ENCODE measurements around the gene CXorf38.
A peak's percentile ranks its signal among the peaks of the same experiment; 100 is the strongest.
"Not testable (repeated sequence)": the region's sequence is repeated elsewhere in the genome, so short reads cannot be mapped to it uniquely, and the experiment has no call there.

The CXorf38 gene

DNA sequence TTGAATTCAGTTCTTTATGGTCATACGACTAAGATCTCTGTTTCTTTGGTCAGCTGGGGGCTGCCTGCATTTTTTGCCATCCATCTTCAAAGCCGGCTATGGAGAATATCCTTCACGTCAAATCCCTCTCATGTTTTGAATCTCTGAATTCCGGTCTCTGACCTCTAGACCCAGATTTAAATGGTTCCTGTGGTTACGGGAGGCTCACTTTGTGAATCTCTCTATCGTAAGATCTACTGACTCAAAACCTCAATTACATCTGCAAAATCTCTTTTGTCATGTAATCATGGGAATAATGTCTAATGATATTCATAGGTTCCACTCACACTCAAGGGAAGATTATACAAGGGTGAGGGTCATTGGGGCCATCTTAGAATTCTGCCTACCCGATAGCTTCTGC is 29.8 kb downstream of the CXorf38 start:
- peak in 1 of 2 donors; percentile 6 for DNase-seq (ENCODE audit: low read depth in 2 of 2)
- H3K4me3 ChIP-seq (replicated peaks in 1 of 2; ENCODE audit: low read depth in 2 of 2, low read length in 2 of 2): no peak overlapping the region
- TF ChIP-seq, protein P1, sequence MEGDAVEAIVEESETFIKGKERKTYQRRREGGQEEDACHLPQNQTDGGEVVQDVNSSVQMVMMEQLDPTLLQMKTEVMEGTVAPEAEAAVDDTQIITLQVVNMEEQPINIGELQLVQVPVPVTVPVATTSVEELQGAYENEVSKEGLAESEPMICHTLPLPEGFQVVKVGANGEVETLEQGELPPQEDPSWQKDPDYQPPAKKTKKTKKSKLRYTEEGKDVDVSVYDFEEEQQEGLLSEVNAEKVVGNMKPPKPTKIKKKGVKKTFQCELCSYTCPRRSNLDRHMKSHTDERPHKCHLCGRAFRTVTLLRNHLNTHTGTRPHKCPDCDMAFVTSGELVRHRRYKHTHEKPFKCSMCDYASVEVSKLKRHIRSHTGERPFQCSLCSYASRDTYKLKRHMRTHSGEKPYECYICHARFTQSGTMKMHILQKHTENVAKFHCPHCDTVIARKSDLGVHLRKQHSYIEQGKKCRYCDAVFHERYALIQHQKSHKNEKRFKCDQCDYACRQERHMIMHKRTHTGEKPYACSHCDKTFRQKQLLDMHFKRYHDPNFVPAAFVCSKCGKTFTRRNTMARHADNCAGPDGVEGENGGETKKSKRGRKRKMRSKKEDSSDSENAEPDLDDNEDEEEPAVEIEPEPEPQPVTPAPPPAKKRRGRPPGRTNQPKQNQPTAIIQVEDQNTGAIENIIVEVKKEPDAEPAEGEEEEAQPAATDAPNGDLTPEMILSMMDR (IDR thresholded peaks at IDR 0.05; ENCODE audit: low read depth, low read length): no peak

DNA sequence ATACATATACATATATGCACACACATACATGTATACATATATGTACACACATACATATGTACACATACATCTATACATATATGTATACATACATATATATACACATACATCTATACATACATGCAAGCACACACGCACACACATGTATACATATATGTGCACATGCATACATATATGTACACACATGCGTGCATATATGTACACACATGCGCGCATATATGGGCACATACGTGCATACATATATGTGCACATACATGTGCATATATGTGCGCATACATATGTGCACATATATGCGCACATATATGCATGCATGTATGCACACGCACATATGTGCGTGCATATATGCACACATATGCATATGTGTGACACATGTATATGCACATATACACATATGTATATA is 31.4 kb downstream of the CXorf38 start:
- no peak for DNase-seq (ENCODE audit: low read depth in 2 of 2)
- TF ChIP-seq, protein P1 (IDR thresholded peaks at IDR 0.05; ENCODE audit: low read depth, low read length): no peak
- no peak overlapping the region for H3K4me3 ChIP-seq (replicated peaks in 1 of 2; ENCODE audit: low read depth in 2 of 2, low read length in 2 of 2)

DNA sequence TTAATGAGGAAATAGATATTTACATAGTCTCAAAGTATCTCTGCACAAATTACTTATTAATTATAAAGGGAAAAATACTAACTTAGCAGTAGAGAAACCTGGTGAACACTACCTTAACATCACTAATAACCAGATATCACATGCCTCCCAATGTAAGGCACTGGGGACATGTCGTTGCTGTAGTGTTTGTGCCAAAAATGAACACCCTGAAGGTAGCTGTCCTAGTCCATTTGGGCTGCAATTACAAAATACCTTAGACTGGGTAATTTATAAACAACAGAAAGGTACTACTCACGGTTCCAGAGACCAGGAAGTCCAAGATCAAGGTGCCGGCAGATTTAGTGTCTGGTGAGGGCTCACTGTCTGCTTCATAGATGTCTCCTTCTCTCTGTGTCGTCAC is 34.9 kb downstream of the CXorf38 start:
- H3K4me3 ChIP-seq (replicated peaks in 1 of 2; ENCODE audit: low read depth in 2 of 2, low read length in 2 of 2): no peak overlapping the region
- no peak for DNase-seq (ENCODE audit: low read depth in 2 of 2)
- TF ChIP-seq, protein P1 (IDR thresholded peaks at IDR 0.05; ENCODE audit: low read depth, low read length): no peak

DNA sequence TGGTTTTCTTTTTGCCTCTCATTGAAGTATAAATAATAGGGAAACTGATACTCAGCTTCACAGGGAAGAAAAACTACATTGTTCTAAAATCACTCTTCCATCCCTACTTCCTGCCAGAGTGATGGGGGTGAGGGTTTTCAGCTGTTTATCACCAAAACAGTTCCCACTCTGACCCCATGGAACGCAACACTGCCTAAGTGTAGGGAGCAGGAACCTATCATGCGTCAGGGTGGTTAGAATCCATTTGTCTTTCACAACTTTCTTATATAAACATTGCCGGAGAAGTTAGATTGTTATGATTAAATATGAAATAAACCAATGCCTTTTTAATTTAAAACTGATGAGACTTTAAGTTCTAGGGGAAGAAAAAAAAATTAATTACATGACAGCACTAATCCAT is 40.0 kb downstream of the CXorf38 start:
- TF ChIP-seq, protein P1 (IDR thresholded peaks at IDR 0.05; ENCODE audit: low read depth, low read length): no peak
- DNase-seq (ENCODE audit: low read depth in 2 of 2): no peak

DNA sequence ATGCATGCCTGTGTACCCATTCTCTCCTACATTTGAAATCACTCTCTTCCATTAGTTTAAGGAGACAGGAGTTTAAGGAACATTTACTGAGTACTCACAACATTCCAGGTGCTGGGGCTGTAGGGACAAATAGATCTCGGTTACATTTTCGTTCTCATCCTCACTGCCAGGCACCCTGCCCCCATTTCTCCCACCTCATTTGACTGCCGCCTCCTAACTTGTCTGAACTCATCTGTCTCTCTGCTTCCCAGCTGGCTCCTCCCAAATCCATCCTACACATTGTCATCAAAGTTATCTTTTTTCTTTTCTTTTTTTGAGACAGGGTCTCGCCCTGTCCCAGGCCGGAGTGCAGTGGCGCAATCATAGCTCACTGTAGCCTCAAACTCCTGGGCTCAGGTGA is 43.9 kb downstream of the CXorf38 start:
- no peak overlapping the region for H3K4me3 ChIP-seq (replicated peaks in 1 of 2; ENCODE audit: low read depth in 2 of 2, low read length in 2 of 2)
- TF ChIP-seq, protein P1 (IDR thresholded peaks at IDR 0.05; ENCODE audit: low read depth, low read length): no peak
- no peak for DNase-seq (ENCODE audit: low read depth in 2 of 2)

More for the DNA sequence above, 40.0 kb downstream of the CXorf38 start:
- no peak overlapping the region for H3K4me3 ChIP-seq (replicated peaks in 1 of 2; ENCODE audit: low read depth in 2 of 2, low read length in 2 of 2)

DNA sequence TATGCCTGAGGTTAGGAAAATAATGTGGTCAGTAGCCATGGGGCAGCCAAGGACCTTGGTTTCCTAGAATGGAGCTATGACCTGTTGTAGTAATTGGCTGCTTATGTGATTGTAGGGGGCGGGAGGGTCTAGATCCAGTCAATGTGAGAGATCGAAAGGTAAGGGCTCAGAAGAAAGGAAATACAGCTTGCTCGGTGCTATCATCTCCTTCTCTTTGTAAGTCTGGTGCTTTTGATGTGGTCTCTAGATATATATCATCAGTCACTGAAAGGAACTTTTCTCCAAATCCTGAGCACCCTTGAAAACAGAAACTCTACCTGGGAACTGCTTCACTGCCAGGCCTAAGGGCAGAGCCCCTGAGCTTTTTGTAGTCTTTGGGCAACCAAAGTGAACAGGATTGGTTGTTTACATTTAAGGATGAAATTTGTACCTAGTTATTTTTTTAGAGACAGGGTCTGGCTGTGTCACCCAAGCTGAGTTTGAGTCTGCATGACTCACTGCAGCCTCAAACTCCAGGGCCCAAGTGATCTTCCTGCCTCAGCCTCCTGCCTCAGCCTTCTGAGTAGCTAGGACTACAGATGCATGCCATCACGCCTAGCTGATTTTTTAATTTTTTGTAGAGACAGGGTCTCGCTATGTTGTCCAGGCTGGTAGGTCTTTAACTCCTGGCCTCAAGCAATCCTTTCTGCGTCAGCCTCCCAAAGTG is 57.6 kb downstream of the CXorf38 start:
- H3K4me3 ChIP-seq (replicated peaks in 1 of 2; ENCODE audit: low read depth in 2 of 2, low read length in 2 of 2); DNase-seq (ENCODE audit: low read depth in 2 of 2): not testable (repeated sequence)

DNA sequence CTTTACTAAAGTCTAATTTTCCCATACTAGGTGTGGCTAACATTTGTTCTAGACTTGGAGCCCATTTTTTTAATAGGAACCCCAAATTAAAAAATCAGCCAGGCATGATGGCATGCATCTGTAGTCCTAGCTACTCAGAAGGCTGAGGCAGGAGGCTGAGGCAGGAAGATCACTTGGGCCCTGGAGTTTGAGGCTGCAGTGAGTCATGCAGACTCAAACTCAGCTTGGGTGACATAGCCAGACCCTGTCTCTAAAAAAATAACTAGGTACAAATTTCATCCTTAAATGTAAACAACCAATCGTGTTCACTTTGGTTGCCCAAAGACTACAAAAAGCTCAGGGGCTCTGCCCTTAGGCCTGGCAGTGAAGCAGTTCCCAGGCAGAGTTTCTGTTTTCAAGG is 59.7 kb downstream of the CXorf38 start:
- not testable (repeated sequence) for DNase-seq (ENCODE audit: low read depth in 2 of 2); H3K4me3 ChIP-seq (replicated peaks in 1 of 2; ENCODE audit: low read depth in 2 of 2, low read length in 2 of 2)

DNA sequence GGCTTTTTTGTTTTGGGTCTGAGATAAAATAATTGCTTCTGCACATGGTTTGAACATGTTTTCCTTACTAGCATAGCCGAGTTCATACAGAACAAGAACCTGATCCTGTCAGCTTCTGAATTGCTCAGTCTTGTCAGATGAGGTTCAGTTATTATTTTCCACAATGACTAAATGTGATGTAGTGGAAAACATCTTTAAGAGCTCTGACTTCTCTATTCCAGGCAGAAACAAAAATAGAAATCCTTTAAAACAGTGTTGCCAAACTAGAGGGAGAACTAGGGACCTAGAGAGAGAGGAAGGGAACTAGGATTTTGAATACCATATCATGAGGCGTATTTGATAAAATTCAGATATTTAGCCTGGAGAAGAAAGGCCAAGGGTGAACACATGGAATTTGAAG is 64.5 kb downstream of the CXorf38 start:
- H3K4me3 ChIP-seq (replicated peaks in 1 of 2; ENCODE audit: low read depth in 2 of 2, low read length in 2 of 2): no peak overlapping the region
- DNase-seq (ENCODE audit: low read depth in 2 of 2): no peak
- TF ChIP-seq, protein P1 (IDR thresholded peaks at IDR 0.05; ENCODE audit: low read depth, low read length): no peak

DNA sequence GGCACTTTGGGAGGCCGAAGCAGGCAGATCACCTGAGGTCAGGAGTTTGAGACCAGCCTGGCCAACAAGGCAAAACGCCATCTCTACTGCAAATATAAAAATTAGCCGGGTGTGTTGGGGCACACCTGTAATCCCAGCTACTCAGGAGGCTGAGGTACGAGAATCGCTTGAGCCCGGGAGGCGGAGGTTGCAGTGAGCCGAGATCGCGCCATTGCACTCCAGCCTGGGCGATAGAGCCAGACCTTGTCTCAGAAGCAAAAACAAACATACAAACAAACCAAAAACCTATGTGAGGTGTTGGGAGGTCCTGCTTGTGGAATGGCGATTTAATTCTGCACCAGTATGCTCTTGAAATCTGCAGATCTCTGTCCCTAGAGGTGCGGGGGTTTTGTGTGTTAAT is 65.2 kb downstream of the CXorf38 start:
- peak overlapping the region in 1 of 2 donors; percentile 78 for H3K4me3 ChIP-seq (replicated peaks in 1 of 2; ENCODE audit: low read depth in 2 of 2, low read length in 2 of 2)
- DNase-seq (ENCODE audit: low read depth in 2 of 2): not testable (repeated sequence)
